Caki2 (cell line): Measurements from ENCODE around the gene UBN1. TPM values are rescaled to one million over a fixed set of nuclear protein-coding genes. Genes with fewer than 3 reads are reported as not detected.
"Not testable (repeated sequence)": the region's sequence is repeated elsewhere in the genome, so short reads cannot be mapped to it uniquely, and the experiment has no call there.

Experiments
- DNase-seq: peaks from one replicate; pipeline ENCODE4 v3.0.0-alpha.2; 2015; ENCODE audit warnings: low read depth
- in situ Hi-C: cut with HindIII; loops from 2 replicates; pipeline ENCODE4 v1.10.0; 2016; ENCODE audit warnings: low sequenced_read_pairs, low pct_unique_long_range_greater_than_20kb, mixed read lengths
- total RNA-seq: library from RNA; depleted of rRNA; stranded (reverse); fragments of >200 nt; shearing (Covaris generic); gene quantifications from 2 replicates; pipeline ENCODE4 v1.2.3, GENCODE V29; 2014; ENCODE audit warnings: low replicate concordance

Gene UBN1
- total RNA-seq, 1 experiment from 2014 or later = 17.5 TPM

DNA sequence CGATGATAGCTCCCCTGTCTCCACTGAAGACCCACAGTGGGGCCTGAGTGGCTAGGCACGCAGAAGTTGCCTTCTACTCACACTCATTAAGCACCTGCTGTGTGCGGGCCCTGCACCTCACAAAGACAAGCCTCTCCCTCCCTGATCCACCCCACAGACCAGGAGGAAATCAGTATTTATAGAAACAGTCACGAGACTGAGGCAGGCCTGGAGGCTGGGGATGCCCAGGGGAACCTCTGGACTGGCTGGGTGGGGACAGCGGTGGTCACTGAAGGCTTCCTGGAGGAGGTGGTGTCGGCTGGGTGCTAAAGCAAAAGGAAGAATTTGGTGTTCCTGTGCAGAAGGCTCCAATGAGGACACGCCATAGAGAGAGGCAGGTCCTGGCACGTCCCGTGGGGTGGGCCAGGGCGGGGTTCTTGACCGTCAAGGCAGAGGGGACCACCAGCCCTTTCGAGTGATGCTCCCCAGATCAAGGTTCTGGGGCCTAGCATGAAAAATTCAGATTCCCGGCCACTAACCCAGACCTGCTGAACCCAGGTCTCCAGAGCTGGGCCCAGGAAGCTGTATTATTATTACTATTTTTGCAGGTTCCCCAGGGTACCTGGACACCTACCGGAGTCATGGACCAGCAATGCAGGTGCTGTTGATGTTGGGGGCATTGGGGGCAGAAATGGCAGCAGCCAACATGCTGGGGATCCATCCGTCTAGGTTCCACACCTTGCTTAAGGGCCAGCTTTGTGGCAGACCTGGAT lies 66.7 kb downstream of the UBN1 start:
- in situ Hi-C loops = no loop called here
- DNase-seq = no peak

DNA sequence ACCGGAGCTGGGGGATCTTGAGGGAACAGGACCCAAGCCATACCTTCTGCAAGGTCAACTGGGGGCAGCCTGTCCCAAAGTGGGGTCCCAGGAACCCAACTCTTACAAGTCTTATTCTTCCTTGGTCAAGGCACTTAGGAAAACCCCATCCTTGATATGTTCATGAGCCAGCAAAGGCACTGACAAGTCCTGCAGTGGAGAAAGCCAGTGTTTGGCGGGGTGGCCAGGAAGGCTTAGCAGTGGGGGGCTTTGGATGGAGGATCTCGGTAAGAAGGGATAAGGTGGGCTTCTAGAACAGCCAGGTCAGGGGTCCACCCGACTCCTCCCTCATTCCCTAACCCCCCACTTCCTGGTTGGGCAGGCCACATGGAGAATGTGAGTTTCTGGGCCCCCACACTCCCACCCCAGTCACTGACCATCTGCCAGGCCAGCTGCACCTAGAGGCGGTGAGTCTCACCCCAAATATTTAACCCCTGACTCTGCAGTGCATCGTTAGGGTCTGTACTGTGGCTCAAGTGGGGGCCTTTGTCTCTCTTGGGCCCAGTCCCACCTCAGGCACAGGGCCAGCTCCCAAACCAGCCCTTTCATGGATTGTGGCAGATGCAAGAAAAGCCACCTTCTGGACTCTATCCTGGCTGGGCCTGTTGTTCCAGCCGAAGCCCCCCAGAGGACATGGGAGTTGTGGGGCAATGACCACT lies 67.4 kb downstream of the UBN1 start:
- in situ Hi-C loops = no loop called here
- no peak for DNase-seq

DNA sequence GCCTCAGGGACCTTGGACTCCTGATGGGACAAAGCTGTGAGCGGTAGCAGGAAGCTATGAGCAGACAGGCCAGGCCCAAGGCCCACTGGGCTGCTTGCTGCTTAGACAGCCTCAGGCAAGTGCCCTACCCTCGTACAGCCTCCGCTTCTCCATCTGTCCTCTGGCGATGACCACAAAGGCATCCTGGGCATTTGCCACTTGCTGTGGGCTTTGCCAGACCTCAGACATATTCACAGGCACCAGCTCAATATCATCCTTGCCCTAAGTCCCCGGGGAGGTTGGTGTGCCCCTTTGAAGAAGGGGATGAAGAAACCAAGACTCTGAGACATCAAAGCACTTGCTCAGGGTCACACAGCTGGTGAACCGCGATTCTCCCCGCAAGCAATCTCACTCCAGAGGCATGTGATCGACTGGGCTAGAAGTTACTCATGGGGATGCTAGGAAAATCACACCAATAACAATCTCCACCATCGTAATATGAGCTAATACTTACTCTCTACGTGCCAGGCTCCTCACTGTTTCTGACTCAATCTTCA lies 68.0 kb downstream of the UBN1 start:
- in situ Hi-C loops = no loop called here
- DNase-seq = peak; percentile 73

DNA sequence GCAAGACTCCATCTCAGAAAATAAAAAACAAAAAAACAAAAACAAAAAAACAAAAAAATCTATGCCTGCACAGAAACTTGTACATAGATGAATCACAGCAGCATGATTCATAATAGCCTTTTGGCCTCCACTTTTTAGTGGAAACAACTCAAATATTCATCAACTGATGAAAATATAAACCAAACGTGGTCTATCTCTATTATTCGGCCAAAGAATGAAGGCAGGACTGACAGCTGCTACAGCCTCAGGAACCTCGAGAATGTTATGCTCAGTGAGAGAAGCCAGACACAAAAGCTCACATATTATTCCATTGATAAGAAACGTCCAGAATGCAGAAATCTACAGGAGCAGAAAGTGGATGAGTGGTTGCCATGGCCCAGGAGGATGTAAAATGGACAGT lies 69.8 kb downstream of the UBN1 start:
- DNase-seq = no peak
- in situ Hi-C loops = no loop called here

DNA sequence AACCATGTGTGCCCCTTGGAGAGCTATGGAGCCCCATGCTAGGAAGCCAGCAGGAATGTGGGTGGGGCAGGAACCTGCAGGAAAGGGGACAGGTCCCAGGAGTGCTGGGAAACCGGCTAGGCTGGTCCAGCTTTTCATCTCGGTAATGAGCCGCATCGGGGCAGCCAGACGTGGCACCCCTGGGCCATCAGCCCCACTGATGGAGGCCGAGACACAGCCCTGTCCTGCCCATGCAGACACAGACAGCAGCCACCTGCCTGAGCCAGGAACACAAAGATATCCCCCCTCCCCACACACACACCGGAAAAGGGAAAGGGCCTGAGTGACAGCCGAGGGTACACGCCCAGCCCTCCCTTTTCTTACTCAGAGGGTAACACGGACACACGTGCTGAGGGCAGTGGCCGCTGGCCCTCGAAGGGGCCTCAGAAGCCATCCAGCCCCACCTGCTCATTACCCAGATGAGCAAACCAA lies 71.5 kb downstream of the UBN1 start:
- no peak for DNase-seq
- in situ Hi-C loops = no loop called here

DNA sequence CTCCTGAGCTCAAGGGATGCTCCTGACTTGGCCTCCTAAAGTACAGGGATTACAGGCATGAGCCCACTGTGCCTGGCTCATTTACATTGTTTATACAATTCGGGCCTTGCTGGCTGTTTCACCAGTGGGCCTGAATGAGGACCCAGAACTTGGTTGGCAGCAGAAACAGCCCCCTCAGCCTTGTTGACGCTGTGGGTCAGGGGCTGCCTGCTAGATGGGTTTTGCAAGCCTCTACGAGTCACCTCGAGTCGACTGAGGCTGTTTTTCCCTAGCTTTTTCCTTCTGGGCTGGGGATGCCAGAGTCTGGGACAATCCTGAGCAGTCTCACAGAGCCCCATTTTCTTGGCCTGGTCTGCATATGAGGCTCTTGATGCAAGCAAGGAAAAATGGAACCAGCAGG lies 73.5 kb downstream of the UBN1 start:
- DNase-seq = no peak
- in situ Hi-C loops = no loop called here

DNA sequence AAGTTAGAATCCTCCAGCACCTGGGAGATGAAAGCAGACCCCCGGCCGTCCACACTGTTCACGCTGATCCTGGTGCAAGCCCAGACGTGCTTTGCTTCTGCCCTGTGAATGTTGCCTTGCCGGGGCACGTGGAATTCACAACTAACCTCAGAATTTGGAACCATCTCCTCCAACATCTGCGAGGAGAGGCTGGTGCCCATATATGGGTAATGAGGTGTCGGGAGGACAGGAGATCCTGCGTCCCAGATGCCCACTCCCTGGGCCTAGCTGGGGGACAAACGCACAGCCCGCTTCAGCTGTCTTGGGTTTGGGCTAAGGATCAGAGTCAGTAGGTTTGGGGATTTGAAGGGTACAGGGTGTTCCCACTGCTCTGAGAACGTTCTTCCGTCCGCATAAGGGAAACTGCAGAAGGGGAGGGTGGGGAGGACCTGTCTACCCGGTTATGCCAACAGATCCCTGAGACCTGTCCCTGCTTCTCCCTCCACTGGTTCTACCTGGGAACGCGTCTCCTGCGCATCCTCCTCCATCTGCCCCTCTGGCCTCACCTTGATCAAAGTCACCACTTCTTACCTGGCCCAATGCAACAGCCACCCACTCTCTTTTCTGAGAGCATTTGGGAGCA lies 75.6 kb downstream of the UBN1 start:
- no peak for DNase-seq
- in situ Hi-C loops = no loop called here

DNA sequence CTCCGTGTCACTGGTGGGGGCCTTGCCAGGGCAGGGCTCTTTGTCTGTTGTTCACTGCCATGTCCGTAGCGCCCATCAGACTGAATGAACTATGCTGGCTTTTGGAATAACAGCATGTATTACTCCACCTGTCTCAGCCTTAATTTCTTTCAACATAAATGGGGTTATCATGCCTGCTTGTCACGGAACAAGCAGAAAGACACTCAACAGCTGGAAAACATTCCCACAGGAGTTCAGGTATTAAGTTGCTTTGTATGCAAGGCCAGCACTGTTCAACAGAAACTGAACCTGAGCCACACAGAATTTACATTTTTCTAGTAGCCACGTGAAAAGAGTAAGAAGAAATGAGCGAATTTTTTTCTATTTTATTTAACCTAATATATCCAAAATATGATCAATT lies 76.6 kb downstream of the UBN1 start:
- DNase-seq = no peak
- in situ Hi-C loops = no loop called here

DNA sequence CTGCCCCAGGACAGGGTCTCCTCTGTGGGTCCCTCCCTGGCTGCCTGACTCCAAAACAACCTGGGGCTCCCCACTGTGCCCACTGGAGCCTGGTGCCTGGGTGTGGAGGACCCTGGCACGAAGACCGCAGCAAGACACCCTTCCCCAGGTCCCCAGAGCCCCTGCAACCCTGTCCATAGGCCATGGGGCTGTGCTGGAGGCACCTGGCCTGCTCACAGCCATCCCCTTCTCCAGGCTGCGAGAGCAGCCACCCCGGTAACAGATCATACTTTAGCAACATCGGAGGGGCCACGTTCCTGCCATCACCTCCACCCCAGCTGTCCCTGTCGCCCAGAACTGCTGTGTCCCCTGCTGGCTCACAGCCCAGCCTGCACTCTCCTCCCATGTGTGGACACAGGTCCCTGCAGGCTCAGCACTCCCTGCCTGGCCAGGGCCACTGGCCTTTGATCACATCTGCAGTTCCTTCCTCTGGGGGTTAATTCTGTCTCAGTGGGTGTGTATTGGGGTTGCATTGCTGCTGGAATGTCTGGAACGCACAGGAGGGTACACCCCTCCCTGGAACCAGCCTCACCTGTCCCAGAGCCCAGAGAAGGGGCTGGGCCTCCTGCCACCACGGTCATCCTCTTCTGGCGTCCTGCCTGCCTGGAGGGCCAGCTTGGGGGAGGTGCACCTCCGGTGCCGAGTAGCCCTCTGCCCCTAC lies 77.5 kb downstream of the UBN1 start:
- in situ Hi-C loops = no loop called here

DNA sequence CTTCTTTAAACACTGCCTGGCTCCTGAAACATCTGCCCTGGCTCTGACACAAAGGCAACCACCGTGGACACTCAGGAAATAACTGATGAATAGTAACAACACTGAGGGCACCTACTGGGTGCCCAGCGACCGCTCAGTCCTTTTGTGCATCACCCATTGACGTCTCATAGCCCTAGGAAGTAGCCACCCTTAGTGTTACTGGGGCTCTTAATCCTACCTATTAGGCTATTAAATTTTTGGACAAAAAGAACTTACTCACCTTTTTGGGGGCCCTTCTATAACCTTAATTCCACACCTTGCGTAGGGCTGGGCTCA lies 78.0 kb downstream of the UBN1 start:
- in situ Hi-C loops = no loop called here
- no peak for DNase-seq

More for the DNA sequence above, 77.5 kb downstream of the UBN1 start:
- DNase-seq = no peak

DNA sequence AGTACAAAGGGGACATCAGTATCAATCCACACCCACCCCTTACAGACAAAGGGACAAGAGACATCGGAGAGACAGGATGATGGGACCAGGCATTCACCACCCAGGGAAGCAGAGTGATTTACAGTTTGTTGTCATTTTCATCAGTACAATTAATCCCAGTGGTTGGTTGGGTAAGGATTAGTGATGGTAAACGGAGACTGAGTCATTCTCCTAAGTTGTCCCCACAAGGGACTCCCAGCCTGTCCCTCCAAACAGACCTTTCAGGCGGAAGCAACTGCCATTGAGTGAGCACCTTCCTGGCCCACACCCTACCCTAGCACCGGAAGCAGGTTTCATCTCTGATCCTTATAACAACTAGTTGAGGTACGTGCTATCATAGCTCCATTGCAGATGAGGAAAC lies 78.5 kb downstream of the UBN1 start:
- in situ Hi-C loops = no loop called here
- no peak for DNase-seq

DNA sequence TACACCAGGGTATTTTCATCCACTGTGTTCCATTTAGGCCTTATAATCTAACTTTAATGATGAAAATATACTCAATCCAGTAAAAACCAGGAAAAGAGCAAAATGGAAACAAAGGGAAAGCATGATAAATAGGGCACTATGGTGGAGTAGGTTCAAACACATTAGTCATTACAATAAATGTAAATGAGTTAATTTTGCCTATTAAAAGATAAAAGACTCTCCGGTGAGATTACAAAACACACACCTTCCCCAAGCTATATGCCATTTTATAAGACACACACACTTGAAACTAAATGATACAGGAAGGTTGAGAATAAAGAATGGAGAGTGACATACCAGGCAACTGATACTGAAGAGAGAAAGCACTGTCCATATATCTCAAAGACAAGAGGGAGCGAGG lies 79.6 kb downstream of the UBN1 start:
- DNase-seq = no peak
- in situ Hi-C loops = no loop called here

DNA sequence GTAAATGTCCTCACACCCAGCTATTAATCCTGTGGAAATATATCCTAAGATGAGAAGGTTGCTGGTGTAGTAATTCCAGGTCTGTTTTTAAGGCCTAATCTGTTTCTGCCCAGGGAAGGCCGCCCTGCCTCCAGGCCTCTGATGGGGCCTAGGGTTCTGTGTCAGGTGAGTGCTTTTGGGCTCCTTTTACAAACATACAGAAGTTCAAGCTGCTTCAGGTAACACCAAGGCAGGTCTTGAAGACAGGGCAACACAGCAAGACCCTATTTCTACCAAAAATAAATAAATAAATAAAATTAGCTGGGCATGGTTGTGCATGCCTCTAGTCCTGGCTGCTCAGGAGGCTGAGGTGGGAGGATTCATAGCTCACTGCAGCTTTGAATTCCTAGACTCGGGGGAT lies 80.4 kb downstream of the UBN1 start:
- in situ Hi-C loops = no loop called here
- DNase-seq = no peak

DNA sequence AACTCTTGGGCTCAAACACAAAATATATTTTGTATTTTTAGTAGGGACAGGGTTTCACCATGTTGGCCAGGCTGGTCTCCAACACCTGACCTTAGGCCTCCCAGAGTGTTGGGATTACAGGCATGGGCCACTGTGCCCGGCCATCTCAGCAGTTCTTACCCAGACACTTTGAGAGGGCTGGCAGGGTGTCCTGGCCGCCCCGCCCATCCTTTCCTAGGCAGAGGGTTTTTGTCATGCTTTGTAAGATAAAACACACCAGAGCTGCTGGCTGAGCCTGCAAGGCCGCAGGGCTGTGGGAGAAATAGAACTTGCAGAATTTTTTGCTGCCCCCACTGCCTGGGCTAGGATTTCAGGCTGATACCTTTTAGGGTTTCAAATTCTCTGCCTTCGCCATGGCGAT lies 80.9 kb downstream of the UBN1 start:
- in situ Hi-C loops = no loop called here
- DNase-seq = no peak

DNA sequence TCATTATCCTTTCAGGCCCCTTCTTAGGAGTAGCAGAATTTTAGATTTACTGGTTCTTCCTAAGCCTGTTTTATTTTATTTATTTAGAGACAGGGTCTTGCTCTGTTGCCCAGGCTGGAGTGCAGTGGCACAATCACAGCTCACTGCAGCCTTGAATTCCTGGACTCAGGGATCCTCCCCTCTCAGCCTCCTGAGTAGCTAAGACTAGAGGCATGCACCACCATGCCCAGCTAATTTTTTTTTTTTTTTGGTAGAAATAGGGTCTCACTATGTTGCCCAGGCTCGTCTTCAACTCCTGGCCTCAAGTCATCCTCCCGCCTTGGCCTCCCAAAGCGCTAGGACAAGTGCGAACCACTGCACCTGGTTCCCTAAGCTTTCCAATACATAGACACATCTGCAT lies 82.3 kb downstream of the UBN1 start:
- DNase-seq, in situ Hi-C loops: not testable (repeated sequence)

DNA sequence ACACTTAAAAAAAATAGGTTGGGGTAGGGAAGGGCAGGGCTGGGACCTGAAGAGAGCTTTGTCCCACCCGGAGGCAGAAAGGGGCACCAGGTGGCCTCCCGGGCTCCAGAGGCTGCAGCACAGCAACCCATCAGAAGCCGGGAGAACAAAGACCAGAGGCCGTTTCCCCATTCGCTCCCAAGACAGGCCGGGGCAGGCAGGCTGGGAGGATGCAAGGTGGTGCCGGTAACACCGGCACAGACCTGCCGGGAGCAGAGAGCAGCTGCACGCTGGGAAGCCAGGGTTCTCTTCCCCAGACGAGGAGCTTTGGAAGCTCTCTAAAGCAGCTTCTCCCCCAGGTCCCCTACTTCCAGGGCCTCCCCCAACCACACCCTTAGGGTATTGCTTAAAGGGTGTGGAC lies 84.1 kb downstream of the UBN1 start:
- no peak for DNase-seq
- in situ Hi-C loops = no loop called here
